Hepatocyte (in vitro differentiated cells): ENCODE measurements around the gene DTX1.

Source experiments
- EZH2 ChIP-seq: fragments of 200-600 bp; sonication (generic); IDR thresholded peaks from 2 replicates; pipeline ENCODE4 v1.6.1; 2016; ENCODE audit warnings: antibody characterized with exemption, mild to moderate bottlenecking, borderline replicate concordance
- EZH2phosphoT487 ChIP-seq: fragments of 200-600 bp; sonication (generic); IDR thresholded peaks from one replicate; pipeline ENCODE4 v1.6.1; 2018; ENCODE audit warnings: antibody characterized with exemption, mild to moderate bottlenecking, low read depth, moderate library complexity; ENCODE audit not compliant: unreplicated experiment, severe bottlenecking
- TF ChIP-seq, protein P1 (sequence below): fragments of 200-600 bp; sonication (generic); IDR thresholded peaks from 2 replicates; pipeline ENCODE4 v1.5.1; 2016; ENCODE audit warnings: antibody characterized with exemption, mild to moderate bottlenecking; ENCODE audit not compliant: poor library complexity

DNA sequence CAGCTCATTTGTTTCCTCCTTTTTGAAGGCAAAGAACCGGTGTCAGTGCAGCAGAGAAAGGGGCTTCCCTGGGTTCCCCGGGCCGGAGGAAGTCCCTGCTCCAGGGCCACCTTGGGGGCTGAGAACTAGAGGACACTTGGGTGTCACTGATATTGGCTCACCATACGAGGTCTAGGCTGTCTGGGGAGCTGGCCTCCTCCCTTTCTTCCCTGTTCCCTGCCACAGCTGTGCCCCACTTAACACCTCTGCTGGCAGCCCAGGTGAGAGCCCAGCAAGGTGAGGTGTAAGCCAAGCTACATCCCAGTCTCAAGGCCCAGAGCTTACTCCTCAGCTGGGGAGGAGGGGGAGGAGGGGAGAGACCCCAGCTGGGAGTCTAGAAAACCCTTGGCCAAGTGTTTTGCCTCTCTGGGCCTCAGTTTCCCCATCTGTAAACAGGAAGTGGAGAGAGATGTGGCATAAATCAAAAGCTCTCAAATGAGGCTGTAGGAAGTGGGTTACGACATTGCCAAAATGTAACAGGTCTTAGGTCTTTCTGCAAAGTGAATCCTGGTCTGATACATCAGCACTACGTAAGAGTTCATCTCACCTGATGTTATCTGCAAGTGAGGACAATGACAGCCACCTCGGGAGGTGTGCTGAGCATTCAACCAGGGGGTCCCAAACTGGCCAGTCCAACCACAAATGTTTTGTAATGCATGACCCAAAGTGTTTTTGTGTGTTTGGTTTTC is 53.5 kb downstream of the DTX1 start:
- TF ChIP-seq, protein P1, sequence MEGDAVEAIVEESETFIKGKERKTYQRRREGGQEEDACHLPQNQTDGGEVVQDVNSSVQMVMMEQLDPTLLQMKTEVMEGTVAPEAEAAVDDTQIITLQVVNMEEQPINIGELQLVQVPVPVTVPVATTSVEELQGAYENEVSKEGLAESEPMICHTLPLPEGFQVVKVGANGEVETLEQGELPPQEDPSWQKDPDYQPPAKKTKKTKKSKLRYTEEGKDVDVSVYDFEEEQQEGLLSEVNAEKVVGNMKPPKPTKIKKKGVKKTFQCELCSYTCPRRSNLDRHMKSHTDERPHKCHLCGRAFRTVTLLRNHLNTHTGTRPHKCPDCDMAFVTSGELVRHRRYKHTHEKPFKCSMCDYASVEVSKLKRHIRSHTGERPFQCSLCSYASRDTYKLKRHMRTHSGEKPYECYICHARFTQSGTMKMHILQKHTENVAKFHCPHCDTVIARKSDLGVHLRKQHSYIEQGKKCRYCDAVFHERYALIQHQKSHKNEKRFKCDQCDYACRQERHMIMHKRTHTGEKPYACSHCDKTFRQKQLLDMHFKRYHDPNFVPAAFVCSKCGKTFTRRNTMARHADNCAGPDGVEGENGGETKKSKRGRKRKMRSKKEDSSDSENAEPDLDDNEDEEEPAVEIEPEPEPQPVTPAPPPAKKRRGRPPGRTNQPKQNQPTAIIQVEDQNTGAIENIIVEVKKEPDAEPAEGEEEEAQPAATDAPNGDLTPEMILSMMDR, result no peak
- TF ChIP-seq EZH2phosphoT487 (no peak), EZH2 (no peak)
